Transverse colon (tissue), 4 donors: ENCODE measurements around the gene KIF1B.

Experiments used
- CTCF ChIP-seq, 5 experiments: fragments of 200-600 bp in 3 of 5; fragments of 450-650 bp in 2 of 5; sonication (generic) in 3 of 5; IDR thresholded peaks; 1 replicate in 2 of 5; 2 replicates in 3 of 5; pipeline ENCODE4 v1.5.1; 2016 to 2017; ENCODE audit warnings: antibody characterized with exemption in 5 of 5, inconsistent platforms in 3 of 5, mild to moderate bottlenecking in 2 of 5, moderate library complexity in 1 of 5
- EP300 ChIP-seq: sonication (generic); formaldehyde crosslinking; IDR thresholded peaks from one replicate; pipeline ENCODE4 v1.6.1; 2017; ENCODE audit warnings: antibody characterized with exemption, low read depth
- POLR2AphosphoS5 ChIP-seq, 3 donors: sonication (generic); formaldehyde crosslinking; IDR thresholded peaks; one replicate each; pipeline ENCODE4 v1.6.1; 2016; ENCODE audit warnings: antibody characterized with exemption in 3 of 3

GRCh38 chr1:10265900-10266299, 55.5 kb downstream of the KIF1B start:
- no peak for TF ChIP-seq CTCF (IDR thresholded peaks at IDR 0.05)
- no peak for TF ChIP-seq POLR2AphosphoS5 (IDR thresholded peaks at IDR 0.05)
- no peak for TF ChIP-seq EP300
